Lower leg skin (tissue), 3 donors: ENCODE measurements around the gene SEC61B.

ENCODE experiments used
- POLR2A ChIP-seq, 2 donors: fragments of 450-650 bp; IDR thresholded peaks; one replicate each; pipeline ENCODE4 v1.6.1; 2016 to 2017; ENCODE audit warnings: antibody characterized with exemption in 2 of 2, mild to moderate bottlenecking in 1 of 2, moderate library complexity in 1 of 2
- TF ChIP-seq, protein P1 (sequence below), 3 donors: fragments of 450-650 bp; IDR thresholded peaks; one replicate each; pipeline ENCODE4 v1.5.1; 2016; ENCODE audit warnings: antibody characterized with exemption in 3 of 3, mild to moderate bottlenecking in 3 of 3, moderate library complexity in 2 of 3

- TF ChIP-seq, protein P1, sequence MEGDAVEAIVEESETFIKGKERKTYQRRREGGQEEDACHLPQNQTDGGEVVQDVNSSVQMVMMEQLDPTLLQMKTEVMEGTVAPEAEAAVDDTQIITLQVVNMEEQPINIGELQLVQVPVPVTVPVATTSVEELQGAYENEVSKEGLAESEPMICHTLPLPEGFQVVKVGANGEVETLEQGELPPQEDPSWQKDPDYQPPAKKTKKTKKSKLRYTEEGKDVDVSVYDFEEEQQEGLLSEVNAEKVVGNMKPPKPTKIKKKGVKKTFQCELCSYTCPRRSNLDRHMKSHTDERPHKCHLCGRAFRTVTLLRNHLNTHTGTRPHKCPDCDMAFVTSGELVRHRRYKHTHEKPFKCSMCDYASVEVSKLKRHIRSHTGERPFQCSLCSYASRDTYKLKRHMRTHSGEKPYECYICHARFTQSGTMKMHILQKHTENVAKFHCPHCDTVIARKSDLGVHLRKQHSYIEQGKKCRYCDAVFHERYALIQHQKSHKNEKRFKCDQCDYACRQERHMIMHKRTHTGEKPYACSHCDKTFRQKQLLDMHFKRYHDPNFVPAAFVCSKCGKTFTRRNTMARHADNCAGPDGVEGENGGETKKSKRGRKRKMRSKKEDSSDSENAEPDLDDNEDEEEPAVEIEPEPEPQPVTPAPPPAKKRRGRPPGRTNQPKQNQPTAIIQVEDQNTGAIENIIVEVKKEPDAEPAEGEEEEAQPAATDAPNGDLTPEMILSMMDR (IDR thresholded peaks at IDR 0.05), result no peak
- TF ChIP-seq POLR2A (IDR thresholded peaks at IDR 0.05), result no peak
Observed at GRCh38 chr9:99269416-99269815, 47.3 kb downstream of the SEC61B start.
